DND-41 (cell line): ENCODE measurements around the gene ESYT2.

Experiments
- CTCF ChIP-seq: IDR thresholded peaks from 2 replicates; pipeline ENCODE4 v1.5.1; 2012; ENCODE audit warnings: borderline replicate concordance, low read length, moderate library complexity, mild to moderate bottlenecking; ENCODE audit not compliant: poor library complexity, severe bottlenecking; ENCODE audit errors: extremely low read depth
- EZH2 ChIP-seq: IDR thresholded peaks from 3 replicates; pipeline ENCODE4 v1.6.1; 2012; ENCODE audit warnings: borderline replicate concordance, low read depth, mild to moderate bottlenecking, moderate library complexity, low read length, inconsistent platforms; ENCODE audit not compliant: severe bottlenecking

- TF ChIP-seq CTCF (no peak), EZH2 (no peak)
Observed at GRCh38 chr7:158733220-158733519, 96.1 kb downstream of the ESYT2 start.
